ENCODE data around the gene PLEKHA6. TPM values are rescaled to one million over a fixed set of nuclear protein-coding genes. Genes with fewer than 3 reads are reported as not detected.

The PLEKHA6 gene
- total and polyA plus RNA-seq, 2 experiments from 2014 or later = 2.8 to 6.2 TPM

GRCh38 chr1:204174958-204175357 lies 184.8 kb downstream of the PLEKHA6 start:
- Mint-ChIP-seq H3K4me3 (no peak overlapping the region), H3K27ac (no peak overlapping the region), H3K36me3 (ENCODE audit: low read depth) (peaks cover 5% of the 10 kb centered on the region; the same call in 2 of the 3 replicates), H3K9me3 (peaks cover 19% of the 10 kb centered on the region), H3K27me3 (ENCODE audit: insufficient read depth, low read depth, poor library complexity) (peaks cover 2% of the 10 kb centered on the region), H3K4me1 (no peaks in the 10 kb centered on the region)
- Histone ChIP-seq H3K27ac (ENCODE audit: low read depth) (no peak overlapping the region), H3K4me3 (no peak overlapping the region), H4K20me1 (replicated peaks; ENCODE audit: insufficient read depth) (no peaks in the 10 kb centered on the region), H3K4me2 (no peak overlapping the region), H3K9me2 (ENCODE audit: insufficient read depth) (0 out of 2 replicates have a peak, but pooled peaks cover 5% of the 10 kb centered on the region), H3F3A (replicated peaks; ENCODE audit: low read depth) (no peaks in the 10 kb centered on the region), H3K36me3 (ENCODE audit: insufficient read depth) (0 out of 2 replicates have a peak, but pooled peaks cover 5% of the 10 kb centered on the region), H3K4me1 (ENCODE audit: insufficient read depth) (no peaks in the 10 kb centered on the region), H3K27me3 (ENCODE audit: insufficient read depth) (no peaks in the 10 kb centered on the region), H3K79me2 (replicated peaks; ENCODE audit: insufficient read depth) (no peaks in the 10 kb centered on the region), H2AFZ (no peak overlapping the region)
- ATAC-seq (no peak), DNase-seq (ENCODE audit: low spot score) (no peak)
- TF ChIP-seq ETS1 (IDR thresholded peaks at IDR 0.05) = no peak
- TF ChIP-seq ZNF462 (CRISPR knock-in tag; IDR thresholded peaks at IDR 0.05) = no peak
- no peak for TF ChIP-seq JUNB (IDR thresholded peaks at IDR 0.05; ENCODE audit: unreplicated experiment)
- no peak for TF ChIP-seq CREB1 (CRISPR knock-in tag; IDR thresholded peaks at IDR 0.05; ENCODE audit: low read depth)
- TF ChIP-seq ZNF331 (CRISPR knock-in tag; IDR thresholded peaks at IDR 0.05; ENCODE audit: low read depth) = no peak
- no peak for TF ChIP-seq NANOG (IDR thresholded peaks at IDR 0.05; ENCODE audit: borderline replicate concordance)
- TF ChIP-seq REST (IDR thresholded peaks at IDR 0.05; ENCODE audit: unreplicated experiment) = no peak
- no peak for TF ChIP-seq POLR2AphosphoS5 (IDR thresholded peaks at IDR 0.05; ENCODE audit: low read depth)
- no peak for TF ChIP-seq CTCF (conservative IDR thresholded peaks at IDR 0.05; ENCODE audit: low read depth in 2 of 2)
- no peak for TF ChIP-seq ZNF114 (CRISPR knock-in tag; IDR thresholded peaks at IDR 0.05)
- TF ChIP-seq EZH2phosphoT487 (IDR thresholded peaks at IDR 0.05; ENCODE audit: unreplicated experiment) = no peak
- TF ChIP-seq EZH2 (IDR thresholded peaks at IDR 0.05; ENCODE audit: low read depth, unreplicated experiment) = no peak
- TF ChIP-seq STAT1 (IDR thresholded peaks at IDR 0.05; ENCODE audit: unreplicated experiment) = no peak

Data from GM23338 (cell line).